Natural killer cell treated with Interleukin-12 subunit alpha and Interleukin-12 subunit beta and Interleukin-15 and Interleukin-18, amount 100 ng/mL, for 72 hours (primary cell): ENCODE results near the gene KIF3B. TPM values are rescaled to one million over a fixed set of nuclear protein-coding genes. Genes with fewer than 3 reads are reported as not detected.
"Not testable (repeated sequence)": the region's sequence is repeated elsewhere in the genome, so short reads cannot be mapped to it uniquely, and the experiment has no call there.

ENCODE experiments used
- ATAC-seq, 2 donors: fragments of 150-1000 bp; cut with Tn5 transposase in 1 of 2; sonication (Bioruptor Pico), chemical (Tn5 transposase) in 1 of 2; 2 replicates each; pipeline ENCODE4 v1.10.0; 2021
- DNase-seq: peaks from one replicate; pipeline ENCODE4 v3.0.0; 2022; ENCODE audit warnings: low spot score
- H3K27ac Mint-ChIP-seq, 2 donors: 1 replicate in 1 of 2; 2 replicates in 1 of 2; pipeline ENCODE4 v1.8.0; 2022; ENCODE audit warnings: mixed read lengths in 2 of 2, mild to moderate bottlenecking in 1 of 2, moderate library complexity in 1 of 2
- H3K27me3 Mint-ChIP-seq, 2 donors: 1 replicate in 1 of 2; 2 replicates in 1 of 2; pipeline ENCODE4 v1.8.0; 2022; ENCODE audit warnings: mixed read lengths in 2 of 2
- H3K36me3 Mint-ChIP-seq: one replicate; pipeline ENCODE4 v1.8.0; 2022; ENCODE audit warnings: mixed read lengths
- H3K4me1 Mint-ChIP-seq, 2 donors: 1 replicate in 1 of 2; 2 replicates in 1 of 2; pipeline ENCODE4 v1.8.0; 2022; ENCODE audit warnings: low read depth in 2 of 2, mixed read lengths in 2 of 2, mild to moderate bottlenecking in 1 of 2
- H3K4me3 Mint-ChIP-seq: one replicate; pipeline ENCODE4 v1.8.0; 2022; ENCODE audit warnings: mixed read lengths
- H3K9me3 Mint-ChIP-seq: 2 replicates; pipeline ENCODE4 v1.8.0; 2022; ENCODE audit warnings: mixed read lengths
- total RNA-seq, 2 donors: library from RNA; stranded (reverse); gene quantifications; one replicate each; pipeline ENCODE4 v1.2.3, GENCODE V29; 2022

Gene KIF3B
- total RNA-seq, 2 donors from 2014 or later: 51.3 to 61.2 TPM

DNA sequence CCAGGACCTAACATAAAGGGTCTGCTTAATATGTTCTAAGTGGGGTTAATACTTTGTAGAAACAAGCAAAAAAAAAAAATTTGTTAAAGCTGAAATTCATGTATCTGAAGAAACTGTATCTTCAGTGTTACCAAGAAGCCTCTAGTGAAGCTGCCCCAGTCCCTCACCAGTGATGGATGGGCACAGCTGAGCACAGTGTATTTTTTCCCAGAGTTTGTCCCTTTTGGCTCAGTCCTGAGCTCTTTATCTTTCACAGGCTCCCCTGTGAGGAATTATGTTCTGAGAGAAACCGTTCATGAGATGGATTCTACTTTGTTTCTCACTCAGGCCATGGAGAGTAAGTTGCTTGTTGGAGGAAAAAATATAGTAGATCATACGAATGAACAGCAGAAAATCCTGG is 38.4 kb downstream of the KIF3B start:
- Mint-ChIP-seq H3K4me3 (no peak overlapping the region), H3K4me1 (peaks cover 15 to 22% of the 10 kb centered on the region in 2 donors), H3K36me3 (peaks cover 36% of the 10 kb centered on the region), H3K27me3 (no peaks in the 10 kb centered on the region), H3K9me3 (no peaks in the 10 kb centered on the region), H3K27ac (peak overlapping the region in 1 of 2 donors; percentile 10)
- DNase-seq: no peak
- no peak for ATAC-seq

GRCh38 chr20:32316667-32317066 is 39.2 kb downstream of the KIF3B start:
- no peak for ATAC-seq
- Mint-ChIP-seq H3K4me1 (peaks cover 19 to 24% of the 10 kb centered on the region in 2 donors), H3K27ac (peak overlapping the region; percentile 10 to 19), H3K4me3 (no peak overlapping the region), H3K27me3 (no peaks in the 10 kb centered on the region), H3K36me3 (peaks cover 36% of the 10 kb centered on the region), H3K9me3 (no peaks in the 10 kb centered on the region)
- DNase-seq: no peak

GRCh38 chr20:32319100-32319499 is 41.6 kb downstream of the KIF3B start:
- ATAC-seq (peak; percentile 92 to 93), DNase-seq (peak; percentile 67)
- peaks cover 32% of the 10 kb centered on the region for H3K36me3 Mint-ChIP-seq

DNA sequence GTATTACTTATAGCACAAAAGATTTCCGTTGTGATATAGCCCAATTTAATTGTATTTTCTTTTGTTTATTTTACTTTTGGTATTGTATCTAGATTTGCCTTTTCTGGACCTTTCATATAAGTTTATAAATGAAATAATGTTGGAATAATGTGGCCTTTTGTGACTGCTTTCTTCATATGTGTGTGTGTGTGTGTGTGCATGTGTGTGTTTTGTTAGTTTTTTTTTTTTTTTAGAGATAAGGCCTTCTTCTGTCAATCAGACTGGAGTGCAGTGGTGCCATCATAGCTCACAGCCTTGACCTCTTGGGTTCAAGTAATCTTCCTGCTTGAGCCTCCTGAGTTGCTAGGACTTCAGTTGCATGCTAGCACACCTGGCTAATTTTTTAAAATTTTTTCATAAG is 42.9 kb downstream of the KIF3B start:
- H3K27me3 Mint-ChIP-seq: no peaks in the 10 kb centered on the region
- no peak for ATAC-seq
- H3K4me1 Mint-ChIP-seq: peaks cover 12% of the 10 kb centered on the region in 2 donors
- H3K9me3 Mint-ChIP-seq: no peaks in the 10 kb centered on the region
- no peak overlapping the region for H3K4me3 Mint-ChIP-seq
- no peak for DNase-seq
- peak overlapping the region; percentile 6 to 34 for H3K27ac Mint-ChIP-seq
- H3K36me3 Mint-ChIP-seq: peaks cover 29% of the 10 kb centered on the region

More at GRCh38 chr20:32319100-32319499, 41.6 kb downstream of the KIF3B start:
- Mint-ChIP-seq H3K4me1 (peaks cover 16 to 19% of the 10 kb centered on the region in 2 donors), H3K27ac (peak overlapping the region; percentile 83 to 92), H3K9me3 (no peaks in the 10 kb centered on the region), H3K4me3 (peak overlapping the region; percentile 53), H3K27me3 (no peaks in the 10 kb centered on the region)

GRCh38 chr20:32321390-32321789 is 43.9 kb downstream of the KIF3B start:
- peak overlapping the region; percentile 6 to 34 for H3K27ac Mint-ChIP-seq
- H3K9me3 Mint-ChIP-seq: no peaks in the 10 kb centered on the region
- H3K27me3 Mint-ChIP-seq: no peaks in the 10 kb centered on the region
- H3K36me3 Mint-ChIP-seq: peaks cover 24% of the 10 kb centered on the region
- H3K4me3 Mint-ChIP-seq: no peak overlapping the region
- ATAC-seq (no peak), DNase-seq (no peak)
- H3K4me1 Mint-ChIP-seq: peaks cover 11 to 12% of the 10 kb centered on the region in 2 donors

- H3K9me3 Mint-ChIP-seq, DNase-seq, H3K4me3 Mint-ChIP-seq, H3K27me3 Mint-ChIP-seq, ATAC-seq, H3K27ac Mint-ChIP-seq: not testable (repeated sequence)
- Mint-ChIP-seq H3K36me3 (peaks cover 27% of the 10 kb centered on the region), H3K4me1 (peaks cover 11 to 12% of the 10 kb centered on the region in 2 donors)
Measured at GRCh38 chr20:32322260-32322659, 44.8 kb downstream of the KIF3B start.

- not testable (repeated sequence) for ATAC-seq, DNase-seq, H3K27ac Mint-ChIP-seq, H3K27me3 Mint-ChIP-seq, H3K4me3 Mint-ChIP-seq, H3K4me1 Mint-ChIP-seq, H3K9me3 Mint-ChIP-seq
- peaks cover 19% of the 10 kb centered on the region for H3K36me3 Mint-ChIP-seq
Measured at GRCh38 chr20:32323761-32324160, 46.3 kb downstream of the KIF3B start.

GRCh38 chr20:32325706-32326503 is 48.5 kb downstream of the KIF3B start:
- ATAC-seq: no peak
- Mint-ChIP-seq H3K27ac (peak overlapping the region in 1 of 2 donors; percentile 5), H3K4me3 (no peak overlapping the region), H3K36me3 (peaks cover 10% of the 10 kb centered on the region), H3K9me3 (no peaks in the 10 kb centered on the region), H3K4me1 (peaks cover 2 to 3% of the 10 kb centered on the region in 2 donors), H3K27me3 (no peaks in the 10 kb centered on the region)
- DNase-seq: no peak

DNA sequence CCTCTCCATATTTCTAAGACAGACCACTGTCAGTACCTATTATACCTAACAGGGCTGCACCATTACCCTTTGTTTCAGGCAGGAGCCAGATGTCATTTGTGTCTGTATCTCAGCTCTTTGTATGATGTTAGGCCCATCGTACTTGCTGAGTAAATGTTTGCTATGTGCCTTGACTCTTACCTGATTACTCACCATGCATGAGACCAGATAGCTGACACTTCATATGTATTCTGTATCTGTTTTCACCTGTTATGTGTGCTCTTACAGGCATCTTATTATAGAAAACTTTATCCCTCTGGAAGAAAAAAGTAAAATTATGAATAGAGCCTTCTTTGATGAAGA is 49.0 kb downstream of the KIF3B start:
- Mint-ChIP-seq H3K4me1 (peaks cover under 1 to 2% of the 10 kb centered on the region in 2 donors), H3K4me3 (no peak overlapping the region), H3K9me3 (no peaks in the 10 kb centered on the region), H3K27me3 (no peaks in the 10 kb centered on the region), H3K36me3 (peaks cover 11% of the 10 kb centered on the region), H3K27ac (peak overlapping the region; percentile 5 to 10)
- no peak for DNase-seq
- no peak for ATAC-seq

DNA sequence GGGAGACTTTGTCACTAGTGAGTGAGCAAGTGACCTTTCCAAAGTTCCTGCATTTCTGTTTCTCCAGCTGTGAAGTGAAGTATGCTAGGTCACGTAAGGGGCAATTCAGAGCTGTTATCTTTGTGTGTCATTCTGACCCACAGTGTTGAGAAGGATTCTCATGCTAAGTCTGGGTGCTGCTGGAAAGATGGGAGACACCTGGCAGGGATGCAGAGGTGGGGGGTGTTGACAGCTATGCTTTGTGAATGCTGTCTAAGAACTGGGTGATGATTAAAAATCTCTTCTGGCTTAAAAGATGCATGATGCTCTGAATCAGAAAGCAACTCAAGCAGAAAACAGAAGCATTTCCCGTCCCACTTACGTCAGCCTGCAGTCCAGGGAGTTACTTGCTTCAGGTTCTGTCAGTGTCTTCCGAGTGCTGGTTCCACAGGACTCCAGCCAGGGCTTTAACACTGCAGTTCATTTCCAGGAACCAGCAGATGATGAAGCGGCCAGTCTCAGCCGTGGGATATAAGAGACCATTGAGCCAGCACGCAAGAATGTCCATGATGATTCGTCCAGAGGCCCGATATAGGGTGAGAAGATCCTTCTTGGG is 49.7 kb downstream of the KIF3B start:
- ATAC-seq: no peak
- H3K4me3 Mint-ChIP-seq: no peak overlapping the region
- H3K36me3 Mint-ChIP-seq: peaks cover 18% of the 10 kb centered on the region
- peaks cover 4 to 8% of the 10 kb centered on the region in 2 donors for H3K4me1 Mint-ChIP-seq
- DNase-seq: no peak
- H3K27me3 Mint-ChIP-seq: no peaks in the 10 kb centered on the region
- peak overlapping the region in 1 of 2 donors; percentile 10 for H3K27ac Mint-ChIP-seq
- H3K9me3 Mint-ChIP-seq: no peaks in the 10 kb centered on the region

GRCh38 chr20:32329817-32330554 is 52.5 kb downstream of the KIF3B start:
- H3K27ac Mint-ChIP-seq: no peak overlapping the region
- ATAC-seq (no peak), DNase-seq (no peak)
- H3K4me1 Mint-ChIP-seq: peaks cover 20 to 36% of the 10 kb centered on the region in 2 donors
- no peak overlapping the region for H3K4me3 Mint-ChIP-seq
- H3K36me3 Mint-ChIP-seq: peaks cover 22% of the 10 kb centered on the region
- H3K27me3 Mint-ChIP-seq: no peaks in the 10 kb centered on the region
- no peaks in the 10 kb centered on the region for H3K9me3 Mint-ChIP-seq

GRCh38 chr20:32330555-32330897 is 53.1 kb downstream of the KIF3B start:
- ATAC-seq (no peak), DNase-seq (no peak)
- Mint-ChIP-seq H3K27ac (no peak overlapping the region), H3K4me1 (peaks cover 20 to 37% of the 10 kb centered on the region in 2 donors), H3K4me3 (no peak overlapping the region), H3K36me3 (peaks cover 22% of the 10 kb centered on the region), H3K27me3 (no peaks in the 10 kb centered on the region), H3K9me3 (no peaks in the 10 kb centered on the region)

DNA sequence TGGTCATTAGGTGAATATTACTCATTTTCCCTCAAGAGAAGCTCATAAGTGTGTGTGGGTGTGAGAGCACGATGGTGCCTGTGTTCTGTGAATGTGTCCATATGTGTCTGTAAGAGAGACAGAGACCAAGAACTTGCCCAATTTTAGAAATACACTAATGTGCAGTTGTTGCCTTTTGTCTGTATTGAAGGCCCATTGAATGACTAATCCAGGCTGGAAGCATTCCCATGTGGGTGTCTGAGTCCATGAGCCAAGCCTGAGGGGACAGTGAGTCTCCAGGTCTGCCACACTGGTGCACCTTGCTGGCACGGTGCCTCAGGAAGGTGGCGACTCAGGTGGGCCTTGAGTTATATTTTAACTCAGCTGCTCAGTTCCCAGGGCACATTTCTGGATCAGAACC is 55.2 kb downstream of the KIF3B start:
- Mint-ChIP-seq H3K36me3 (peaks cover 12% of the 10 kb centered on the region), H3K4me3 (peak overlapping the region; percentile 76), H3K27me3 (no peaks in the 10 kb centered on the region), H3K4me1 (peaks cover 24 to 48% of the 10 kb centered on the region in 2 donors), H3K9me3 (no peaks in the 10 kb centered on the region), H3K27ac (peak overlapping the region; percentile 73 to 86)
- no peak for ATAC-seq
- DNase-seq: no peak
